IMR-90 (cell line): ENCODE data around the gene MACO1.

Source experiments
- MXI1 ChIP-seq: IDR thresholded peaks from 2 replicates; pipeline ENCODE4 v1.6.1; 2012; ENCODE audit warnings: low read depth, mild to moderate bottlenecking, low read length, moderate library complexity, borderline replicate concordance
- POLR2A ChIP-seq: IDR thresholded peaks from 2 replicates; pipeline ENCODE4 v1.6.1; 2012; ENCODE audit warnings: mild to moderate bottlenecking, low read depth, low read length
- TF ChIP-seq, protein P1 (sequence below): conservative IDR thresholded peaks from 2 replicates; pipeline ENCODE4 v1.5.1; 2012; ENCODE audit warnings: mild to moderate bottlenecking, low read depth, low read length, improper control_type of control experiment

GRCh38 chr1:25450891-25451290 is 20.2 kb downstream of the MACO1 start:
- TF ChIP-seq MXI1 (no peak), POLR2A (no peak)
- TF ChIP-seq, protein P1, sequence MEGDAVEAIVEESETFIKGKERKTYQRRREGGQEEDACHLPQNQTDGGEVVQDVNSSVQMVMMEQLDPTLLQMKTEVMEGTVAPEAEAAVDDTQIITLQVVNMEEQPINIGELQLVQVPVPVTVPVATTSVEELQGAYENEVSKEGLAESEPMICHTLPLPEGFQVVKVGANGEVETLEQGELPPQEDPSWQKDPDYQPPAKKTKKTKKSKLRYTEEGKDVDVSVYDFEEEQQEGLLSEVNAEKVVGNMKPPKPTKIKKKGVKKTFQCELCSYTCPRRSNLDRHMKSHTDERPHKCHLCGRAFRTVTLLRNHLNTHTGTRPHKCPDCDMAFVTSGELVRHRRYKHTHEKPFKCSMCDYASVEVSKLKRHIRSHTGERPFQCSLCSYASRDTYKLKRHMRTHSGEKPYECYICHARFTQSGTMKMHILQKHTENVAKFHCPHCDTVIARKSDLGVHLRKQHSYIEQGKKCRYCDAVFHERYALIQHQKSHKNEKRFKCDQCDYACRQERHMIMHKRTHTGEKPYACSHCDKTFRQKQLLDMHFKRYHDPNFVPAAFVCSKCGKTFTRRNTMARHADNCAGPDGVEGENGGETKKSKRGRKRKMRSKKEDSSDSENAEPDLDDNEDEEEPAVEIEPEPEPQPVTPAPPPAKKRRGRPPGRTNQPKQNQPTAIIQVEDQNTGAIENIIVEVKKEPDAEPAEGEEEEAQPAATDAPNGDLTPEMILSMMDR, result no peak
